Measurements from ENCODE around the gene FARP1.
A peak's percentile ranks its signal among the peaks of the same experiment; 100 is the strongest.

The FARP1 gene

DNA sequence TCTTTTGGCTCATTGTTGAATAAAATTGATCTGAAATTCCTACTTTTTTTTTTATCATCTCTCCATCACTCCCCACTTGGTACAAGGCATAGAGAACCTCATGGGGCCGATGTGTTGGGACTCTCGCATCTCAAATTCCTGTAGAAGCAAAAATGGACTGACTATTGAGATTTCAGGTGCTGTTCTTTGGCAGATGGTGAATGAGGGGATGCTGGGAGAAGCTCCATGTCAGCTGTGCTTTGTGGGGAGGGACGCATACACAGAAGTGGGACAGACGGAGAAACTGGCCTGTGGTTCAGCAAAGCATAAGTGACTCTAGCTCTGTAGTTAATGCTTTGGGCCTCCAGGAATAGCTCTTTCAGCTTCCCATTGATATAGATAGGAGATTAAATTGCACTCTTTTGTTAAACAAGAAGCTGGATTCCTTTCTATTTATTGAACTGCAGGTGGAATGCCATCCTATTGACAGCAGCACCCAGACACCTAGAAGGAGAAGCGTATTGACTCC lies 228.7 kb downstream of the FARP1 start:
- no peak for DNase-seq

DNA sequence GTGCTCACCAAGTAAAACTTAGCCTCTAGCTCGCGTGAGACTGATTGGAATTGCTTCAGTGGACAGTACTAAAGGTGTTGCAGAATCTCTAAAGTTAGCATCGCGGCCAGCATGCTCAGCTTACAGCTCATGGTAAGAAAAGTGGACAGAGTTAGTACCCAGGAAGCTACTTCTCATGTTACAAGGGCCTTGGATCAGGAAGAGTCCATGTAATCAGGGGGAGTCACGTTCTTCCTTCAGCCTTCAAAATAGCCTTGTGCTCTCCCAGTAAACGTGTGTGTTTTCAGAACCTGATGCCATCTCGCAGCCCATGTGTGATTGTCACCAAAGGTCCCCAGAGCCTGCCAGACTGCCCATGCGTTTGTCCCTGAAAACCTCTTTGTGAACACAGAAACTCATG lies 230.0 kb downstream of the FARP1 start:
- DNase-seq = no peak

DNA sequence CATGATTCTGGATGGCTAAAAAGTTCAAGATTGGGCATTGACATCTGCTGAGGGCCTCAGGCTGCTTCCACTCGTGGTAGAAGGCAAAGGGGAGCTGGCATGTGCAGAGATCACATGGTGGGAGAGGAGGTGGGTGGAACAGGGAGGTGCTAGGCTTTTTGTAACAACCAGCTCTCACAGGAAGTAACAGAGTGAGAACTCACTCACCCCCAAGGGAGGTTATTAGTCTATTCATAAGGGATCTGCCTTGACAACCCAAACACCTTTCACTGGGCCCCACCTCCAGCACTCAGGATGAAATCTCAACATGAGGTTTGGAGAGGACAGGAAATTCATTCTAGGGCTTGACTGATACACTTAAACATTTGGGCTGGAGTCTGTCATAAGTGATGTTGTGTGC lies 231.9 kb downstream of the FARP1 start:
- DNase-seq = no peak

DNA sequence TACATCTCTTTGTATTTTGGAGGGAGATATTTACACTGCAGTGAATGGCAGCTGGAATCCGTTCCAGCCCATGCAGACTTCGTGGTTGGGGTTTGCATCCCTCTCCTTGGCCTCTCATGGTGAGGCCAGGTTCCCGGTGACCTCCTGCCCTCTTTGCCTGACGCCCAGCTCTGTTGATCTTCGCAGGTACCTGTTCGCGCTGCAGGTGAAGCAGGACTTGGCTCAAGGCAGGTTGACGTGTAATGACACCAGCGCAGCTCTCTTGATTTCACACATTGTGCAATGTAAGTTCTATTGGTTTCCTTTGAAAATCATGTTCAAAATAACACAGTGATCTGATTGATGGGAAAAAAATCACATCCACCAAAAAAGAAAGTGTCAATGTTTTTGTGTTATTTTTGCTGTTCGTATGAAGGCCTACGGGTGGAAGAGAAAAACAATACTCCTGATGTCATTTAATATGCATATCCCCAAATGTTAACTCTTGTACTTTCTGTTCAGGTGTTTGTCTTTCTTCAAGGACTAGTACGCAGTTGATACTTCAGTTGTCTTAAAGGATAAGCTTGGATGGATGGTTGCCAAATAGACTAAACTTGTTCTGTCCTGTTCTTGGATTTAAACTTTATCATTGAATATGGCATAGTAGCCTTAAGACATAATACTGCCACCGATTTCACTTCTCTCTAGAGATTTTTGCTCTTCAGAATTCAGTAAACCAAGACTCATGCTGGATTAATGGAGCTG lies 234.9 kb downstream of the FARP1 start:
- DNase-seq = no peak

DNA sequence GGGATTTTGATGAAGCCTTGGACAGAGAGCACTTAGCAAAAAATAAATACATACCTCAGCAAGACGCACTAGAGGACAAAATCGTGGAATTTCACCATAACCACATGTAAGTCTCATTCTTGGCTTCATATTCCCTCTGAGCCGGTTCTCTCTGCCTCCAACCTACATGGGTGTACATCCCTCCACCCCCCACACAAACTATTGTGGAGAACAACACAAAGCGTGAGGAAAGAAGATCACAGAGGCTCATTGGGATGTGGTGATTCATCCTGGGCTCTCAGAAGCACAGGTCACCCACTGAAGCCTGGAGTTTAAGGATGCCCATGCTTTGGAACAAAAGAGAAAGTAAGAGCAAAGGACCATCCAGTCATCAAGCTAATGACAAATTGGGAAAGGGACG lies 241.8 kb downstream of the FARP1 start:
- DNase-seq = no peak

DNA sequence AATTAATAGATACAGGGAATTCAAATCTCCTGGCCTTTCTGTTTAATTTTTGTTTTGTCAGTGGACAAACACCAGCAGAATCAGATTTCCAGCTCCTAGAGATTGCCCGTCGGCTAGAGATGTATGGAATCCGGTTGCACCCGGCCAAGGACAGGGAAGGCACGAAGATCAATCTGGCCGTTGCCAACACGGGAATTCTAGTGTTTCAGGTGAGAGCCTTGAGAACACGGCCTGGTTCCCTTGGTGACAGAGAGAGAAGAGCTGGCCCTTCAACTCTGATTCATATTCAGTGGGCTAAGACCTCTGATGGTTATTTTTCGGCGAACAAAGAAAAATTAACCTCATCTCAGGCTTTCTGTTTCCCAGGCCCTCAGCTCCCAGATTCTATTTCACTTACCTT lies 242.7 kb downstream of the FARP1 start:
- DNase-seq = no peak

DNA sequence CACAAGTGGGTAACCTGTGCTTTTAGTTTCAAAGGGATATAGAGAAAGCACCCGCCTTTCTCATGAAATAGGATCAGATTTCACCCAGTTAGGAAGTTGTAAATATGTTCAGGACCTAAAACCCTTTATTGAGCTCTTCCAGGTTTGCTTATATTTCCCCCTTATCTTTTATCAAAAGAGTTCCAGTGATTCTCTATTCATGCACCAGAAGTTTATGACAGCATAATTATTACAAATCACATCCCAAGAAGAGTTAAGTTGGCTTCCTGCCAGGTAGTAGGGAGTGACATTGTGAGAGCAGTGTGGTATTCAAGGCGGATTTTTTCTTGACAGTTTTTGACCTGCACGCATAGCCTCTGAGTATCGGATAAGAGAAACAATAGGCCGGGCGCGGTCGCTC lies 243.7 kb downstream of the FARP1 start:
- peak; percentile 23 for DNase-seq

DNA sequence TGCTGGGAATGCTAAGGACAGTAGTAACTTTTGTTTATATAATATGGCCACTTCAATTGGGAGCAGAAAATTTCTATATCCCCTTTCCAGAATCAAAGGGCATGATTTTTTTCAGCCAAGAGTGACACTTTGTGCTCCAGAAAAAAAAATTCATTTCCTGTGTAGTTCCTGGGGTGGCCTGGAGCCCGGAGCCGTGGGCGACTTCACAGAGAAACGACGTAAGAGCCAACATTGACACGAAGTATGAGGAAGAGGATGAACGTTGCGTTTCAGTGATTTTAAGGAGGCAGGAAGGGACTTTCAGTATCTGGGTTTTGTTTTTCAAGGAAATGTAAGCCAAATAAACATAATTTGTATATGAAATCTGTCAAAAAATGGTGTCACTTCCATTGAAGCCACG lies 246.4 kb downstream of the FARP1 start:
- DNase-seq = no peak

DNA sequence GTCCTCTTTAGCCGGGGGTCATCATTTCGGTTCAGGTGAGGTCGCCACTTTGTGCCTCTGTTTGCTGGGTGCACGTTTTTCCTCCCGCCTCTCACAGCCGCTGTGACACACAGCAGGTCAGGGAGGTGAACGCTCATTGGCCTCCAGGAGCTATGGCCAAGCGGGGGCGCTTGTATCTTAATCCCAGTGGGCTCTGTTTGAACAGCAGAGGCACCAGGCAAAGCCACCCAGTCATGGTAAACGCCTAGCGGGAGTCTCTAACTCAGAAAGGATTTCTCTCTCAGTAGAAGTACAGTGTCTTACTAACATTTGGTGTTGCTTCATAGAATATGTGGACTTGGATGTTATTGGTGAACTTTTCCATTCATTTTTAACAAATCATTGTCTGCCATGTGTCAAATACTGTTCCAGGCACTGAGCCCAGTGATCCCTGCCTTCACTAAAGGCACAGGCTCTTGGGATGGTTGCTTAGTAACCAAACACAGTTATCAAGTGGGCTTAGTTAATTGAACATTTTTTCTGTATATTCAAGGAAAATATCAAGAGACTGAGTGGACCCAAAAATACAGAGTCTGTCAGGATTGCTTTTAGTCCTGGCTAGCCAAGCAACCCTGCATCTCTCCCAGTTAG lies 247.3 kb downstream of the FARP1 start:
- no peak for DNase-seq

DNA sequence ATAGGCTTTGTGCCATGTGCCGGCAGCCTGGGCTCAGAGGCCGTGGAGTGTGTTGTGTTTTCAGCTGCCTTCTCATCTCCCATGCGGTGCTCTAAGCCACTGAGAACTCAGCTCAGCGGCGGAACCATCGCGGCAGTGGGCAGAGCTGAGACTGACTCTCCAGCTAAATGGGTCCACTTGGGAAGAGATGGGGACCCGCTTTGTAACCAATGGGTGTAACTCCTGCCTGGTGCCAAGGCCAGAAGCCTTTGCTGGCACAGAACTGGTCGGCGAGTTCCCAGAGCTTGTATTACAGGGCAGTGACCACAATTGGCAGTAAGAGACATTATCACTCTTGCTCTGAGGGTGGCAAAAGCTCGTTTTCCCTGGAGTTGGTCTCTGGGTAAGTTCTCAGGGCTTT lies 251.0 kb downstream of the FARP1 start:
- DNase-seq = no peak

DNA sequence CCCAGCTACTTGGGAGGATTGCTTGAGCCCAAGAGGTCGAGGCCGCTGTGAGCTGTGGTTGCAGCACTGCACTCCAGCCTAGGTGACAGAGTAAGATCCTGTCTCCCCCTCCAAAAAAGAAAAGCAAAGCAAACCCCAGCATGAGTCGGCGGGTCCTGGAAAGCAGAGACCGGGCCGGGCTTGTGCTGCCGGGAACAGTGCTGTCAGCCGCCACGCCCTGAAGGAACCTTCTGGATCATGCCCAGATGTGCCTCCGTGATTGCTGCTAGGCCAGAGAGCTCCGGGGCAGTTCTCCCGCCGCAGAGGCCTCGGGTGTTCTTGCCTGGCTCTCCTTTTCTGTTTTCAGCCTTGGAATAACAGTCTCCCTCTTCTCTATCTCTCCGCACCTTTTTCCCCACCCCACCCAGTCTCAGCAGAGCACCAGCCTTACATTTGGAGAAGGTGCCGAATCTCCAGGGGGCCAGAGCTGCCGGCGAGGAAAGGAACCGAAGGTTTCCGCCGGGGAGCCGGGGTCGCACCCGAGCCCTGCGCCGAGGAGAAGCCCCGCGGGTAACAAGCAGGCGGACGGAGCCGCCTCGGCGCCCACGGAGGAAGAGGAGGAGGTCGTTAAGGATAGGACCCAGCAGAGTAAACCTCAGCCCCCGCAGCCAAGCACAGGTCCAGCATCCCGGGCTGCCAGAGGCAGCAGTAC lies 252.1 kb downstream of the FARP1 start:
- DNase-seq = no peak

DNA sequence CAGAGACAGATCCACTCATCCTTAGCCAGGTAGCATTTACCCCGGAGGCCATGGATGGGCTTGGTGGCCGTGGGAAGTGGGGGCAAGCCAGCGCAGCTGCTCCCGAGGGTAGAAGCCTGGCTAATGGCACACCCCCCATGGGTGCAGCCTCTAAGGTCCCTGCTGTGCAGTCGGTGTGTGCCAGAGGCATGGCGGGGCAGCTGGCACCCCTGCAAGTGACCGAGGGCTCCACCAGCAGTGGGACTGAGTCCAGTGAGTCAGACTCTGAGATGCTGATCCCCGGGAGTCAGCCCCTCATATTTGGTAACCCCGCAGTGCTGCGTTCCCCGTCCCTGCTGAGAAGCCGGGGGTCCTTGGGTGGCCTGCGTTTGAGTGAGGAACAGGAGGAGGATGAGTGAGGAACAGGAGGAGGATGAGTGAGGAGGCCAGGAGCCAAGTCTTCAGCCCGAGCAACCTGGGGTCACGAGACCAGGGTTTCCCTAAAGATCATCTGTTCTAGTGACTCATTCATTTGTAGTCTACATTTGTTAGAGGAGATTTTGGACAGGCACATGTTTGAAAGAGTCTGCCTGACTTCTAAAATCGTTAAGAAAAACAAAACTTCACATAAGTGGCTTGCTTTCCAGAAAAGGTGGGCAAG lies 253.3 kb downstream of the FARP1 start:
- DNase-seq = no peak

DNA sequence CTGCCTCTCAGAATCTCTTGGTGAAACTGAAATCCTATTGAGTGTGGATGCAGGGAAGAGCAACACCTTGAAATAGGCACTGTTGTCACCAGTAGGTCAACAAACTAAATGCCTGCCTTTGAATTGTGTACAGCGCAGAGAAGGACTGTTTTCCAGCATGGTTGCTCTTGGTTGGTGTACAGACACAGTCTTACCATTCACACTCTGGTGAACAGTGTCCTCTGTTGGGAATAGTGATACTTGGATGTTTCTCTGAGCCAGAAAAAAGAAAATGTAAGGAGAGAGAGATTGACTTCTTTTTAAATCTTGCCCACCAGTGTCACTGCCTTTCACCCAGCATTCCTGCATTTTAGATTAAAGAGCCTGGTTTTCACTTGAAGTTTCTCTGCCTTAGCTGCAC lies 254.3 kb downstream of the FARP1 start:
- DNase-seq = no peak

DNA sequence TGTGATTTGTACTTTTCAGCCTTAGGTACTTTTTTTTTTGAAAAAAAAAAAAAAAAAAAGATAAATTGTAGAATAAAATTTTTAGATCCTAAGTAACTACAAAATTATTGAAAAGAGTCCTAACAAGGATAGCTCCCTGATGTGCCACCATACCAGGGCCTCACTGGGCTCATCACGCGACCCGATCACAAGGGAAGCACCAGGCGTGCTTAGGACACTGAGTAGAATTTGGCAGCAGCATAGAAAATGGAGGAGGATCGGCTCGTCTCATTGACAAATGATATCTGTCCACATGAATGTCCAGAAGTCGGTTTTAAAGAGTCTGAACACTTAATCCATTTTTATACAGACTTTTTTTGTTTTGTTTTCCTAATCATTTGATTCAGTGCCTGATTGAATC lies 255.0 kb downstream of the FARP1 start:
- DNase-seq = no peak

DNA sequence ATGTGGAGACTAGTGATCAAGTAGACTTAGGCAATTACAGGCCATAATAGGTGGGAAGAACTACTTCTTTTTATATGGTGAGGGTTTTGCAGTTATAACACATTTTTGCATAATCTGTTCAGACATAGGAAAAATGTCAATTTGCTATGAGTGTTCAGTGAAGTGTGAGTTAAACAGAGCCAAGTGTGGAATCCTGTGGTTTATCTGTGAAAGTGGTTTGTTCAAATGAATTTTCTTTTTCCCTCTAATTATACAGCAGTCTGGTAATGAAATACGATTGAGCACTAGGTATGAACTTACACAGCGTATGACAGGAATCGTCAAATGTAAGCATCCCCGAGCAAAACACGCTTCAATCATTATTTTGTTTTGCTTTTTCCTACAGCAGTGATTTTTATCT lies 255.7 kb downstream of the FARP1 start:
- no peak for DNase-seq

DNA sequence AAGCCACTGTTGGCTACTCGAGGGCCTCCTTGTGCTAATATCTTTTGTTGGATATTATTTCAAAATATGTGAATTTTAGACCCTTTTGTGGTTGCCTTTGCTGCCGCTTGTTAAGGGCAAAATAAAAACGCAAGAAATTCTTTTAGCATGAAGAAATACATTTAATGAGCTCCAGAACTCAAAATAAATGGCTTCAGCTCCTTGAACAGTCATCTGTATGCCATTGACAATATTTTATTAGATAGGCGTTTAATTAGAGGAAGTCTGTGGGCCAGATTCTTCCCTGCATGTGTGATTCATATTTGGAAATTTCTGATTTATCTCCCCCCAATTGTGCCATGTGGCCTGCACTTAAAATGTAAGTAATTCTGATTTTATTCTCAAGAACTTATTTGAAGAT lies 256.9 kb downstream of the FARP1 start:
- no peak for DNase-seq

DNA sequence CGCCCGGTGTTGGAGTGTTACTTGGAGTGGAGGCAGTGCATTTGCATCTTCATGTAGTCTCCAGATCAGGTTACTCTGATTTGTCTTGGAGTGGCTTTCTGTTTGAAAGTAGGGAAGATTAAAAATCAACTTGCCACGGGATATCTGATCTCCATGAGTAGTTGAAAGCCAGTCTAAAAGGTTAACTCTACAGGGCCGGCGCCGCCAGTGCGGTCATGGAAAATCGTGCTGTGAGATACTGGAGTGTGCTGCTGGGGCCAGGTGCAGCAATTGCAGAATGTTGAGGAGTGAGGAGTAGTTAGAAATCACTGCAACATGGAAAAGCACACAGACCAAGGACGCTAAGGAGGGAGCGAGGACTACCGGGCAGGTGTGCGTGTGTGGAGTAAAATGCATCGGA lies 259.0 kb downstream of the FARP1 start:
- DNase-seq = peak; percentile 37

DNA sequence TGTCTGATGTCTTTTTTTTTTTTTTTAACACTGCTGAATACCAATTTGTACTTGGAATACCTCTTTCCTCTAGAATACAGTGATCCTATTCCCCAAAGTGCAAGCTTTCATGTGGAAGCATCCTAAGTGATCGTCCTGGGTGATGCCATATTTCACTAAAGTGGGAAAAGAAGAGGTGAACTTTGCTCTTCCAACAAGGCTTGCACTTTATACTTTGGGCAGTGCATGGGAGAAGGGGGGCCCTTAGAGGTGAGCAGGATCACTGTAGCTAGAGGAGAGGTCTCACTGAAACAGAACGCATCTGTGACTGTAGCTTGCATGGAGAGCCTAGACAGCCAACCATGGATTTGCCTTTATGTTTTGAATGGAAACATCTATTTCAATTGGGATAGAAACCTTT lies 260.2 kb downstream of the FARP1 start:
- no peak for DNase-seq

DNA sequence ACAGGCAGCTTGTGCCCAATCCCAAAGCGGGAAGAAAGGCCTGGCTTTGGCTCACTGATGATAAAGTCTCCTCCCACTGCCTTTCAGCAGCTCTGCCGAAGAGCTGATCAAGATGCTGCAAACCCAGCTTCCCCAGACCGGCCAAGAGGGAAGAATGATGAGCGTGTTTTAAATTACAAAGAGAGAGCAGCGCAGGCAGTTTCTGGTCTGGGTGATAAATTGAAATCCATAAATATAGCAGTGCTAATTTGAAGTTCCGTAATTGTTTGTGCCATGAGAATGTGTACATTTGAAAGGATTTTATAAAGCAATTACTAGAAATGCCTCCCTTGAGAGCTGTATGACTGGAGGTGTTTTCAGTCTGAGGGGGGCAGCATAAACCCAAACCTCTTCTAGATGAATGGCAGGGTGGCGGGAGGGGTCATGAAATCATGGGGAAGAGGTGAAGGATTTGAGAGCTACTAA lies 262.2 kb downstream of the FARP1 start:
- DNase-seq = peak; percentile 29

DNA sequence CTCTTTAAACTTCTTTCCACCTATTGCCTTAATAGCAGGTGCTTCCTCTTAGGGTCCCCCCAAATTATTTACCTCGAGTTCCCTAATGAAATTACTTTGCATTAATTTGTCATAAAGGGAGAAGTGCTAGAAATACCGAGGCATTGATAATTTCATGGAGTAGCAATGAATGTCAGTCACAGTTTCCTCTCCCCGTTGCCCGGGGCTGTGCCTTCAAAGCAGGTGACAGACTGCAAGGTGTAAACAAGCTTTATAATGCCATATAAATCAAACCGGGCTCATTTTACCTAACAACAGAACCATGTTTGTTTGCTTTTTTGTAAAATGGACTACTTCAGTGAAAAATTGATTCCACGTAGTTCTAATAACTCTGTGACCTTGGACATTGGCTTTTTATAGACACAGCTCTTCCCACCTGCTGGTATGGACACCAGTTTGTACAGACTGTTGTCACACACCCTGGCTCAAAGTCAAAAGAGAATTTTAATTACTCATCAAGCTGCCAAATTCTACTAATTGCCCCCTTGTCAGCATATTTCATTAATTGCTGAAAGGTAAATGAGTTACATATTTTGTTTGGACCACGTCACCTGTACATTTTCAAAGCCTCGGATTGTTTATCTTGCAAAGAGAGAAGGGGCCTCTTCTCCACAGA lies 262.9 kb downstream of the FARP1 start:
- no peak for DNase-seq

DNA sequence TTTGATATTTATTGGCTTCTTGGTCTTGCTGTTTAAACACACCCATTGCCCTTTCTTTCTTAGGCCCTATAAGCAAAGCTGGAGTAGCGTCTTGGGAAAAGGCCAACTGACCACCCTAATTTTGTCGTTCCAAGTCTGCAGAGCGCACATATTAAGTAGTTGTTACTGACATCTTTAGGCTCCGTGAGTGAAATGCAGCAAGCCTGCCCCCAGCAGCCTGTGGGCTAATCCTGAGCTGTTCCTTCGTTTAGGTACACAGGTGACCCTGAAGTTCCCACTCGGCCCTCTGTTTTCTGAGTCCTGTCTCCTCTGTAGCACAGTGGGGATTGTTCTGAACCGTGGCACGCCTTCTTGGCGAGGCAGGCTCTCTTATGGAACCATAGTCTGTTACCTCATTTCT lies 263.5 kb downstream of the FARP1 start:
- no peak for DNase-seq

DNA sequence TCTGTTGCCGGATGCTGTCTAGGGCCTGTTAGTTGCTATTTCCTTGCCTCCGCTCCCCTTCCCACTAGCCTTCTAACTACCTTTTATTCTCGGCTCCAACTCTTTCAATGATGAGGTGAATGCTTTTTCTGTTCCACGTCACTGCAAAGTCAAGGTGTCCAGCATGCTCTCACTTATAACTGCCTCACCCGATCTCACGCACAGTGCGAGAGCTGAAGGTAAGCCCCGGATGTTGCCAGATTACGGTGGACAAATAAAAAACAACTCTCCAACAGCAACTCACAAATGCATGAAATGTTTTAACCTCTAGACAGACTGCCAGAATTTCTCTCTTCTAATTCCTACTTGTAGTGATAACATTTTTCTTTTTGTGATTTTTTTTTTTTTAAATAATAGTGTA lies 264.1 kb downstream of the FARP1 start:
- no peak for DNase-seq

DNA sequence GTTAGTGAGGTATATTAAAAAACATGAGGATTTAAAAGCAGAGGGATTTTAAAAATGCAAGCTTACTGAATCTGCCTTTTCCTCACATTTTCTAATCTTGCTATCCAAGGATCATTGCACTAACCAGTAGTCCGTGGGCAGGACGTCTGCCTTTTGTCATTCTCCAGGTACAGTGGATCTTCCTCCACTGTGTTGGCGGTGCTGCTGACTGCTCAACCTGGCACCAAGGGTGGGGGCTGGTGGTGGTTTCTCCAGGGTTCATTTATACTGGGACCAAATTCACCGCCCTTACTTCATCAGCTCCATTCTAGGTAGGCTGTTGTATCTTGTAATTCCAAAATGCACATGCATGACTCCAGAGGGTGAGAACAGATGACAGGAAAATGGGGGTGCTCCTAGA lies 264.7 kb downstream of the FARP1 start:
- no peak for DNase-seq

All from NCI-H2107 (cell line).